Glutamatergic neuron (in vitro differentiated cells): ENCODE results near the gene GORASP1. TPM values are rescaled to one million over a fixed set of nuclear protein-coding genes. Genes with fewer than 3 reads are reported as not detected.

Source experiments
- DNase-seq: peaks from one replicate; pipeline ENCODE4 v3.0.0; 2022
- H3K27ac Mint-ChIP-seq: one replicate; pipeline ENCODE4 v1.8.0; 2020; ENCODE audit warnings: mild to moderate bottlenecking, mixed read lengths, inconsistent platforms; ENCODE audit not compliant: unreplicated experiment
- H3K27me3 Mint-ChIP-seq: one replicate; pipeline ENCODE4 v1.8.0; 2020; ENCODE audit warnings: mild to moderate bottlenecking, moderate library complexity, mixed read lengths, inconsistent platforms; ENCODE audit not compliant: unreplicated experiment
- H3K36me3 Mint-ChIP-seq: one replicate; pipeline ENCODE4 v1.8.0; 2020; ENCODE audit warnings: mild to moderate bottlenecking, mixed read lengths, inconsistent platforms; ENCODE audit not compliant: unreplicated experiment
- H3K4me1 Mint-ChIP-seq: one replicate; pipeline ENCODE4 v1.8.0; 2020; ENCODE audit warnings: mild to moderate bottlenecking, low read depth, mixed read lengths, inconsistent platforms; ENCODE audit not compliant: unreplicated experiment
- H3K4me3 Mint-ChIP-seq: one replicate; pipeline ENCODE4 v1.8.0; 2020; ENCODE audit warnings: mild to moderate bottlenecking, mixed read lengths, inconsistent platforms; ENCODE audit not compliant: unreplicated experiment
- H3K9me3 Mint-ChIP-seq: one replicate; pipeline ENCODE4 v1.8.0; 2020; ENCODE audit warnings: mild to moderate bottlenecking, moderate library complexity, mixed read lengths, inconsistent platforms; ENCODE audit not compliant: unreplicated experiment
- CTCF ChIP-seq: fragments of 200-600 bp; sonication (generic); IDR thresholded peaks from one replicate; pipeline ENCODE4 v1.5.0; 2021; ENCODE audit not compliant: partially characterized antibody, unreplicated experiment
- total RNA-seq: library from RNA; stranded (reverse); fragmentation: NEBNext Ultra II Directional; extraction: Animal tissue kit (Norgen Biotek cat#: 25700); gene quantifications from one replicate; pipeline ENCODE4 v1.2.1, GENCODE V29; 2021; ENCODE audit not compliant: unreplicated experiment

The GORASP1 gene
- total RNA-seq, 1 donor from 2014 or later = 44.6 TPM

- TF ChIP-seq CTCF = no peak
- Mint-ChIP-seq H3K27ac (no peak overlapping the region), H3K4me1 (no peaks in the 10 kb centered on the region), H3K9me3 (no peaks in the 10 kb centered on the region), H3K4me3 (no peak overlapping the region), H3K36me3 (peaks cover 5% of the 10 kb centered on the region), H3K27me3 (peaks cover 3% of the 10 kb centered on the region)
- DNase-seq = no peak
These were observed 11.6 kb downstream of the GORASP1 start for GRCh38 chr3:39095778-39096177.

DNA sequence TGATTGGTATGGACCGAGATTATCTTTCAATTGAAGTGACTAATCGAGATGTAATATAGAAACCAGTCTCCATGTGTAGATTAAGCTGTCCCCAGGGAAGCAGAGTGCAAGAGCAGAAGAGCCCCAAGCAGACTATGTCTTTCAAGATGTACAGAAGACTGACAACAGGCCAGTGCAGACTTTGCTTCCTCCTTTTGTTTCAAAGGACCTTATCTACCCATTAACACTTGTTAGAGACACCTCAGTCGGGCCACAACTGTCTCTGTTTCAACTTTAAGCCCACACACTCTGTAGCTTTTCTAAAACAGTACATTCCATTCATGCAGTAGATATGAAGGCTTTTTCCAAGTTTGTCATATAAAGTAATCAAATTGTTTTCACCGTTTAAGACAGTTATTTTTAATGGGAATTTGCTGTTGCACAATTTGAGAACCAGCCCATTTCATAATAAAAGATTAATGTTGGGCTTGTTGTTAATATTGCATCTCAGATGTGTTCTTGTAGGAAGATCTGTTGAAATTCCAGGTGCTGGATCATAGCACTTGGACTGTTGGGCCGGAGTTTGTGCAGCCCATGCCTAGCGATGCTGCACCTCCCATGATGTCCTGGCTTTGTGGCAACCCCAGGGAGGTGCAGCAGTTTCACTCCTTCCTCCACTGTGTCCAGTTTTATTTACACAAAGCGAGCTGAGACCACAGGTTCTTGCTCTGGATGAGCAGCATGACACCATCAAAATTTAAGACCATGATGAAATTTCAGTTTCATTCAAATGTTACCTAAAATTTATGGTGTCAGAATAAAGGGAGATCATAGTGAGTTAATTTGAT lies 12.4 kb downstream of the GORASP1 start:
- no peak for DNase-seq
- no peak overlapping the region for H3K4me3 Mint-ChIP-seq
- H3K36me3 Mint-ChIP-seq = peaks cover 5% of the 10 kb centered on the region
- no peak overlapping the region for H3K27ac Mint-ChIP-seq
- TF ChIP-seq CTCF = no peak
- no peaks in the 10 kb centered on the region for H3K4me1 Mint-ChIP-seq
- no peaks in the 10 kb centered on the region for H3K9me3 Mint-ChIP-seq
- peaks cover 3% of the 10 kb centered on the region for H3K27me3 Mint-ChIP-seq

DNA sequence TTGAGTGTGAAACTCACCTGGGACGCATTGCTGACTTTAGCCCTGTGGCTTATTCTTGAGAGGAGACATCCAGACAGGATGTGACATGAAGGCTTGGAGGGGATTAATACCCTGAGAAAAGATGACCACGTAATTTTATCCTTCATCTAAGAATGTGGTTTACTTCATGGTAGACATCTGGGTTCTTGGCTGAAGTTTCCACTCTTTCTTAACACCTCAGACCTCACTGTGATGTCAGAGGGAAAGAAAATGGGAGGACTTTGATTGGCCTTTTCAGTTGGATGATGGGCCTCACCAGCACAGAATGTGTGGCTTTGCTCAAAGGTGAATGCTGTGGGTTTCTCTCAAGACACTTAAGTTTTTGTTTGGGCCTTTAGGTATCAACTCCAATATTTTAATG lies 16.5 kb downstream of the GORASP1 start:
- Mint-ChIP-seq H3K27me3 (no peaks in the 10 kb centered on the region), H3K9me3 (no peaks in the 10 kb centered on the region), H3K36me3 (peaks cover 5% of the 10 kb centered on the region), H3K4me1 (no peaks in the 10 kb centered on the region), H3K27ac (no peak overlapping the region), H3K4me3 (no peak overlapping the region)
- no peak for TF ChIP-seq CTCF
- no peak for DNase-seq

- H3K4me1 Mint-ChIP-seq = no peaks in the 10 kb centered on the region
- peaks cover 5% of the 10 kb centered on the region for H3K36me3 Mint-ChIP-seq
These were observed 18.5 kb downstream of the GORASP1 start for GRCh38 chr3:39088889-39089288.

More at GRCh38 chr3:39088889-39089288, 18.5 kb downstream of the GORASP1 start:
- H3K27ac Mint-ChIP-seq = no peak overlapping the region
- no peak for TF ChIP-seq CTCF
- no peak for DNase-seq
- no peaks in the 10 kb centered on the region for H3K9me3 Mint-ChIP-seq
- no peak overlapping the region for H3K4me3 Mint-ChIP-seq
- H3K27me3 Mint-ChIP-seq = no peaks in the 10 kb centered on the region
